ENCODE data around the gene FLAD1.

The FLAD1 gene

GRCh38 chr1:155012776-155013602 lies 29.8 kb downstream of the FLAD1 start:
- Histone ChIP-seq H3K36me3 (replicated peaks; ENCODE audit: low read depth, low read length) (peaks cover 28% of the 10 kb centered on the region), H3K4me3 (ENCODE audit: low read length) (no peak overlapping the region), H3K27ac (ENCODE audit: low read length) (no peak overlapping the region), H3K9ac (ENCODE audit: low read length) (no peak overlapping the region), H3K9me3 (ENCODE audit: insufficient read depth, low read length) (no peaks in the 10 kb centered on the region), H4K20me1 (ENCODE audit: insufficient read depth, low read length) (peaks cover 53% of the 10 kb centered on the region), H3K79me2 (ENCODE audit: low read length) (peaks cover 6% of the 10 kb centered on the region; the same call in 1 of the 2 replicates), H3K27me3 (ENCODE audit: low read depth, low read length) (no peaks in the 10 kb centered on the region), H3K4me1 (ENCODE audit: low read length) (peaks cover 42% of the 10 kb centered on the region), H3K4me2 (ENCODE audit: low read length) (no peak overlapping the region), H2AFZ (ENCODE audit: low read depth, low read length) (no peak overlapping the region)
- no peak for TF ChIP-seq CTCF (IDR thresholded peaks at IDR 0.05; ENCODE audit: low read depth, low read length)
- no peak for TF ChIP-seq EZH2phosphoT487 (IDR thresholded peaks at IDR 0.05; ENCODE audit: low read depth)

- Histone ChIP-seq H3K9me3 (ENCODE audit: insufficient read depth, low read length) (no peaks in the 10 kb centered on the region), H3K4me2 (ENCODE audit: low read length) (no peak overlapping the region), H3K36me3 (replicated peaks; ENCODE audit: low read depth, low read length) (peaks cover 25% of the 10 kb centered on the region), H3K4me3 (ENCODE audit: low read length) (no peak overlapping the region), H3K4me1 (ENCODE audit: low read length) (peaks cover 41% of the 10 kb centered on the region), H4K20me1 (ENCODE audit: insufficient read depth, low read length) (peaks cover 47% of the 10 kb centered on the region), H3K27me3 (ENCODE audit: low read depth, low read length) (no peaks in the 10 kb centered on the region), H3K27ac (ENCODE audit: low read length) (no peak overlapping the region), H2AFZ (ENCODE audit: low read depth, low read length) (no peak overlapping the region), H3K9ac (ENCODE audit: low read length) (no peak overlapping the region), H3K79me2 (ENCODE audit: low read length) (no peaks in the 10 kb centered on the region)
- TF ChIP-seq EZH2phosphoT487 (IDR thresholded peaks at IDR 0.05; ENCODE audit: low read depth): no peak
- no peak for TF ChIP-seq CTCF (IDR thresholded peaks at IDR 0.05; ENCODE audit: low read depth, low read length)
Measured at GRCh38 chr1:155013632-155014031, 30.5 kb downstream of the FLAD1 start.

DNA sequence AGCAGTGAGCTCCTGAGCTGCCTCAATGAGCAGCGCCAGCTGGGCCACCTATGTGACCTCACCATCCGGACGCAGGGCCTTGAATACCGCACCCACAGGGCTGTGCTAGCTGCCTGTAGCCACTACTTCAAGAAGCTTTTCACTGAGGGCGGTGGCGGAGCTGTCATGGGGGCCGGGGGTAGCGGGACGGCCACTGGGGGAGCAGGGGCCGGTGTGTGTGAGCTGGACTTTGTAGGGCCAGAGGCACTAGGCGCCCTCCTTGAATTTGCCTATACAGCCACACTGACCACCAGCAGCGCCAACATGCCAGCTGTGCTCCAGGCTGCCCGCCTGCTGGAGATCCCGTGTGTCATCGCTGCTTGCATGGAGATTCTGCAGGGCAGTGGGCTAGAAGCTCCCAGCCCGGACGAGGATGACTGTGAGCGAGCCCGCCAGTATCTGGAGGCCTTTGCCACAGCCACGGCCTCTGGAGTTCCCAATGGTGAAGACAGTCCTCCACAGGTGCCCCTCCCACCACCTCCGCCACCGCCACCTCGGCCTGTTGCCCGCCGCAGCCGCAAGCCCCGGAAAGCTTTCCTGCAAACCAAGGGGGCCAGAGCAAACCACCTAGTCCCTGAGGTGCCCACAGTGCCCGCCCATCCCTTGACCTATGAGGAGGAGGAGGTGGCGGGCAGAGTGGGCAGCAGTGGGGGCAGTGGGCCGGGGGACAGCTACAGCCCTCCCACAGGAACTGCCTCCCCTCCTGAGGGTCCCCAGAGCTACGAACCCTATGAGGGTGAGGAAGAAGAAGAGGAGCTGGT lies 31.8 kb downstream of the FLAD1 start:
- Histone ChIP-seq H3K9ac (ENCODE audit: low read length) (no peak overlapping the region), H2AFZ (ENCODE audit: low read depth, low read length) (no peak overlapping the region), H3K4me2 (ENCODE audit: low read length) (no peak overlapping the region), H3K27me3 (ENCODE audit: low read depth, low read length) (no peaks in the 10 kb centered on the region), H4K20me1 (ENCODE audit: insufficient read depth, low read length) (peaks cover 40% of the 10 kb centered on the region), H3K36me3 (replicated peaks; ENCODE audit: low read depth, low read length) (peaks cover 29% of the 10 kb centered on the region), H3K27ac (ENCODE audit: low read length) (no peak overlapping the region), H3K4me1 (ENCODE audit: low read length) (peaks cover 33% of the 10 kb centered on the region), H3K9me3 (ENCODE audit: insufficient read depth, low read length) (no peaks in the 10 kb centered on the region), H3K4me3 (ENCODE audit: low read length) (no peak overlapping the region), H3K79me2 (ENCODE audit: low read length) (no peaks in the 10 kb centered on the region)
- TF ChIP-seq EZH2phosphoT487 (IDR thresholded peaks at IDR 0.05; ENCODE audit: low read depth) (no peak), CTCF (IDR thresholded peaks at IDR 0.05; ENCODE audit: low read depth, low read length) (no peak)
